Measurements from ENCODE around the gene PTPRN2.

The PTPRN2 gene

GRCh38 chr7:158471716-158472115 lies 115.9 kb downstream of the PTPRN2 start:
- DNase-seq (ENCODE audit: low read depth) = no peak
- H3K4me3 ChIP-seq (ENCODE audit: low read depth, low read length) = no peak overlapping the region
- TF ChIP-seq CTCF (IDR thresholded peaks at IDR 0.05; ENCODE audit: low read depth, low read length, missing control alignments) = no peak

GRCh38 chr7:158470336-158470735 lies 117.3 kb downstream of the PTPRN2 start:
- no peak for DNase-seq (ENCODE audit: low read depth)
- TF ChIP-seq CTCF (IDR thresholded peaks at IDR 0.05; ENCODE audit: low read depth, low read length, missing control alignments) = no peak
- no peak overlapping the region for H3K4me3 ChIP-seq (ENCODE audit: low read depth, low read length)

- no peak overlapping the region for H3K4me3 ChIP-seq (ENCODE audit: low read depth, low read length)
- no peak for DNase-seq (ENCODE audit: low read depth)
- TF ChIP-seq CTCF (IDR thresholded peaks at IDR 0.05; ENCODE audit: low read depth, low read length, missing control alignments) = no peak
Observed at GRCh38 chr7:158469396-158470051, 118.1 kb downstream of the PTPRN2 start.

- no peak for TF ChIP-seq CTCF (IDR thresholded peaks at IDR 0.05; ENCODE audit: low read depth, low read length, missing control alignments)
- DNase-seq (ENCODE audit: low read depth) = no peak
- H3K4me3 ChIP-seq (ENCODE audit: low read depth, low read length) = no peak overlapping the region
Observed at GRCh38 chr7:158468700-158469296, 118.8 kb downstream of the PTPRN2 start.

GRCh38 chr7:158468181-158468580 lies 119.4 kb downstream of the PTPRN2 start:
- DNase-seq (ENCODE audit: low read depth) = no peak
- H3K4me3 ChIP-seq (ENCODE audit: low read depth, low read length) = no peak overlapping the region
- TF ChIP-seq CTCF (IDR thresholded peaks at IDR 0.05; ENCODE audit: low read depth, low read length, missing control alignments) = no peak

- no peak for DNase-seq (ENCODE audit: low read depth)
- TF ChIP-seq CTCF (IDR thresholded peaks at IDR 0.05; ENCODE audit: low read depth, low read length, missing control alignments) = no peak
- no peak overlapping the region for H3K4me3 ChIP-seq (ENCODE audit: low read depth, low read length)
Observed at GRCh38 chr7:158467562-158467961, 120.1 kb downstream of the PTPRN2 start.

GRCh38 chr7:158463317-158463716 lies 124.3 kb downstream of the PTPRN2 start:
- no peak overlapping the region for H3K4me3 ChIP-seq (ENCODE audit: low read depth, low read length)
- no peak for TF ChIP-seq CTCF (IDR thresholded peaks at IDR 0.05; ENCODE audit: low read depth, low read length, missing control alignments)
- no peak for DNase-seq (ENCODE audit: low read depth)
